Gastrocnemius medialis (tissue), 4 donors: Measurements from ENCODE around the gene POLN. TPM values are rescaled to one million over a fixed set of nuclear protein-coding genes. Genes with fewer than 3 reads are reported as not detected.
A peak's percentile ranks its signal among the peaks of the same experiment; 100 is the strongest.

ENCODE experiments used
- ATAC-seq, 2 donors: fragments of 150-250 bp; one replicate each; pipeline ENCODE4 v1.9.1; 2016
- DNase-seq, 2 donors: peaks; one replicate each; pipeline ENCODE4 v3.0.0-alpha.2; 2019
- H3K27ac ChIP-seq, 4 donors: fragments of 200-600 bp; sonication (generic); 1 replicate in 1 of 4; 2 replicates in 3 of 4; pipeline ENCODE4 v1.5.1; 2016 to 2018; ENCODE audit warnings: mild to moderate bottlenecking in 2 of 4, moderate library complexity in 1 of 4
- H3K27me3 ChIP-seq, 3 donors: fragments of 200-600 bp; sonication (generic) in 2 of 3; 1 replicate in 1 of 3; 2 replicates in 2 of 3; pipeline versions ENCODE4 v1.5.1 to v1.6.0; 2016 to 2019; ENCODE audit warnings: mild to moderate bottlenecking in 1 of 3, moderate library complexity in 1 of 3
- H3K36me3 ChIP-seq, 2 donors: fragments of 200-600 bp; sonication (generic) in 1 of 2; one replicate each; pipeline ENCODE4 v1.5.1; 2017 to 2018
- H3K4me1 ChIP-seq, 2 donors: fragments of 200-600 bp; sonication (generic) in 1 of 2; one replicate each; pipeline ENCODE4 v1.5.1; 2016 to 2017; ENCODE audit warnings: mild to moderate bottlenecking in 2 of 2
- H3K4me3 ChIP-seq, 4 donors: fragments of 200-600 bp; sonication (generic) in 3 of 4; 1 replicate in 1 of 4; 2 replicates in 3 of 4; pipeline ENCODE4 v1.5.1; 2016 to 2019; ENCODE audit warnings: mild to moderate bottlenecking in 2 of 4
- H3K9me3 ChIP-seq, 3 donors: fragments of 200-600 bp; sonication (generic) in 2 of 3; 1 replicate in 1 of 3; 2 replicates in 2 of 3; pipeline ENCODE4 v1.5.1; 2016 to 2019
- POLR2A ChIP-seq, 2 donors: fragments of 450-650 bp; IDR thresholded peaks; one replicate each; pipeline ENCODE4 v1.6.1; 2017; ENCODE audit warnings: antibody characterized with exemption in 2 of 2, mild to moderate bottlenecking in 2 of 2, moderate library complexity in 2 of 2
- in situ Hi-C, 4 donors: fragments of 200-750 bp; cut with MboI; loops; one replicate each; pipeline versions ENCODE4 v1.15.0 to v1.8.0; 2017; ENCODE audit warnings: low sequenced_read_pairs in 4 of 4
- intact Hi-C: fragments of 100-400 bp; cut with DNase I; formaldehyde crosslinking; loops from one replicate; pipeline ENCODE4 v1.15.1; 2023; ENCODE audit warnings: low total_unique reads
- total RNA-seq, 4 donors: library from RNA; depleted of rRNA; stranded (reverse); fragments of >200 nt; gene quantifications; one replicate each; pipeline versions ENCODE4 v1.1.0 to v1.2.3, GENCODE V29; 2016
- TF ChIP-seq, protein P1 (sequence below), 5 experiments: fragments of 450-650 bp in 3 of 5; fragments of 200-600 bp in 2 of 5; sonication (generic) in 2 of 5; IDR thresholded peaks in 4 of 5; conservative IDR thresholded peaks in 1 of 5; 1 replicate in 4 of 5; 2 replicates in 1 of 5; pipeline ENCODE4 v1.5.1; 2016 to 2019; ENCODE audit warnings: antibody characterized with exemption in 5 of 5, mild to moderate bottlenecking in 3 of 5, moderate library complexity in 3 of 5

POLN gene
- total RNA-seq, 4 donors from 2014 or later: 0.71 to 2.0 (median 0.86) TPM; not detected in 1

DNA sequence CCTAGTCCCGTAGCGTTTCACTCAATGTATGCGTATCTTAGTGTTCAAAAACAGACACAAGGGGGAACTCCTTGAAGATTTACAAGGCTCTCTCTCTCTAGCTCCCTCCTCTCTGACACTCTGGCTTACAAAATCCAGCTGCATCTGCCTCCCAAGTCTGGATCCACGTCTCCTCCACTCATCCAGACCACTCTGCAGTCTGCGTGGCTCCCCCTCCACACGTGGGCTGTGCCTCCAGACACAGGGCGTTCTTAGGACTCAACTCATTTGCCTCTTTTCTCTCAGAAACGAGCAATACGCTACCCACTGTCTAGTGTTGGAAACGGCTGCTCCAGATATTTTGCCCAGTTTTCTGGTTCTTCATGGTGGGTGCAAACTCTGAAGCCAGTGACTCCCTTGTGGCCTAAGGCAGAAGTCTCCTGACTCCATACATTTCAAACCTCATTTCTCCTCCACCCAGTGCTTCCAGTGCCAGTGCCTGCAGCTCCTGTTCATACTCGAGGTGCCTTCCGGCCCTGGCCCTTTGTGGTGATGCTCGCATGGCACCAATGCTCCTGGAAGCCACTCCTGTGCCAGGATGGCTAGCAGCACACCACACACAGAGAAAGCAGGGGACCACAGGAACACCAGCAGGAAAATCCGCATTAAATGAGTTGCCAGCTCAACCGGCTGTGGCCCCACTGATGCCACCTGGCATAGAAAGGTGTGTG is 158.7 kb downstream of the POLN start:
- intact Hi-C loops (no loop called here), in situ Hi-C loops (no loop called here)
- Histone ChIP-seq H3K4me1 (no peaks in the 10 kb centered on the region), H3K4me3 (no peak overlapping the region), H3K27me3 (no peaks in the 10 kb centered on the region), H3K27ac (no peak overlapping the region), H3K36me3 (no peaks in the 10 kb centered on the region), H3K9me3 (no peaks in the 10 kb centered on the region)
- ATAC-seq (no peak), DNase-seq (no peak)
- TF ChIP-seq, protein P1, sequence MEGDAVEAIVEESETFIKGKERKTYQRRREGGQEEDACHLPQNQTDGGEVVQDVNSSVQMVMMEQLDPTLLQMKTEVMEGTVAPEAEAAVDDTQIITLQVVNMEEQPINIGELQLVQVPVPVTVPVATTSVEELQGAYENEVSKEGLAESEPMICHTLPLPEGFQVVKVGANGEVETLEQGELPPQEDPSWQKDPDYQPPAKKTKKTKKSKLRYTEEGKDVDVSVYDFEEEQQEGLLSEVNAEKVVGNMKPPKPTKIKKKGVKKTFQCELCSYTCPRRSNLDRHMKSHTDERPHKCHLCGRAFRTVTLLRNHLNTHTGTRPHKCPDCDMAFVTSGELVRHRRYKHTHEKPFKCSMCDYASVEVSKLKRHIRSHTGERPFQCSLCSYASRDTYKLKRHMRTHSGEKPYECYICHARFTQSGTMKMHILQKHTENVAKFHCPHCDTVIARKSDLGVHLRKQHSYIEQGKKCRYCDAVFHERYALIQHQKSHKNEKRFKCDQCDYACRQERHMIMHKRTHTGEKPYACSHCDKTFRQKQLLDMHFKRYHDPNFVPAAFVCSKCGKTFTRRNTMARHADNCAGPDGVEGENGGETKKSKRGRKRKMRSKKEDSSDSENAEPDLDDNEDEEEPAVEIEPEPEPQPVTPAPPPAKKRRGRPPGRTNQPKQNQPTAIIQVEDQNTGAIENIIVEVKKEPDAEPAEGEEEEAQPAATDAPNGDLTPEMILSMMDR (IDR thresholded peaks at IDR 0.05 in 4 of 5, conservative IDR thresholded peaks at IDR 0.05 in 1 of 5): no peak
- no peak for TF ChIP-seq POLR2A (IDR thresholded peaks at IDR 0.05)

DNA sequence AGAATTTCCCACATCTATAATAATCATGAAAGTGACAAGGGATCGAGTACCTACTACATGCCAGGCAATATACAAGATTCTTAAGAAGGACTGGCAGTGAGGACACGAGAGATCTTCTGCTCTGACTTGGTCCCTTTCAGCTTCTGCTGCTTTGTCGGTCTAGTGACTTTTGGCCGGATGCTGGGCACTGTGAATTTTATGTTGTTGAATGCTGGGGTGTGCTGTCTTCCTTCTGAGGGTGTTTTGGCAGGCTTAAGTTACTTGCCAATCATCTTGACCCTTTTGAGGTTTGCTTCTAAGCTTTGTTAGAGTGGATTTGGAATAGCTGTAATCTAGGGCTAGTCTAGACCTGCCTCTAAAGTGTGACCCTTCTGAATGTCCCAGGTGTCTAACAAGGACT is 159.3 kb downstream of the POLN start:
- in situ Hi-C loops: no loop called here
- ATAC-seq (no peak), DNase-seq (no peak)
- intact Hi-C loops: no loop called here
- H3K4me1 ChIP-seq: no peaks in the 10 kb centered on the region
- H3K27ac ChIP-seq: no peak overlapping the region
- no peaks in the 10 kb centered on the region for H3K27me3 ChIP-seq
- TF ChIP-seq, protein P1 (IDR thresholded peaks at IDR 0.05 in 4 of 5, conservative IDR thresholded peaks at IDR 0.05 in 1 of 5): no peak
- no peak for TF ChIP-seq POLR2A (IDR thresholded peaks at IDR 0.05)
- H3K4me3 ChIP-seq: no peak overlapping the region
- H3K9me3 ChIP-seq: no peaks in the 10 kb centered on the region
- no peaks in the 10 kb centered on the region for H3K36me3 ChIP-seq

DNA sequence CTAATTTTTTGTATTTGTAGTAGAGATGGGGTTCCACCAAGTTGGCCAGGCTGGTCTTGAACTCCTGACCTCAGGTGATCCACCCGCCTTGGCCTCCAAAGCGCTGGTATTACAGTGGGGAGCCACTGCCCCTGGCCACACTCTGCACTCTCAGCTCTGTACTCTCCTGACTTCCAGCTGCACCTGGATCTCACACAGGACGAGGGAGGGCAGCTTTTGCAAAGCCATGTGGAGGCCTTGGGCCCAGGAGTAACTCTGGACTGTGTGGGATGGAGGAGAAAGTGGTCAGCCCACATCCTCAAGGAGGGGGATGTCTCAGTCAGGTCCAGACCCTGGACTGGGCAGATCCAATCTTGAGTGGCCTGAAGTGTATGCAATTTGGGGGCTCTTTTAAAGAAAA is 159.8 kb downstream of the POLN start:
- DNase-seq (no peak), ATAC-seq (no peak)
- in situ Hi-C loops (no loop called here), intact Hi-C loops (no loop called here)
- H3K9me3 ChIP-seq: no peaks in the 10 kb centered on the region
- no peaks in the 10 kb centered on the region for H3K27me3 ChIP-seq
- TF ChIP-seq, protein P1 (IDR thresholded peaks at IDR 0.05 in 4 of 5, conservative IDR thresholded peaks at IDR 0.05 in 1 of 5): no peak
- no peak for TF ChIP-seq POLR2A (IDR thresholded peaks at IDR 0.05)
- H3K4me1 ChIP-seq: no peaks in the 10 kb centered on the region
- no peak overlapping the region for H3K27ac ChIP-seq
- no peak overlapping the region for H3K4me3 ChIP-seq
- no peaks in the 10 kb centered on the region for H3K36me3 ChIP-seq

DNA sequence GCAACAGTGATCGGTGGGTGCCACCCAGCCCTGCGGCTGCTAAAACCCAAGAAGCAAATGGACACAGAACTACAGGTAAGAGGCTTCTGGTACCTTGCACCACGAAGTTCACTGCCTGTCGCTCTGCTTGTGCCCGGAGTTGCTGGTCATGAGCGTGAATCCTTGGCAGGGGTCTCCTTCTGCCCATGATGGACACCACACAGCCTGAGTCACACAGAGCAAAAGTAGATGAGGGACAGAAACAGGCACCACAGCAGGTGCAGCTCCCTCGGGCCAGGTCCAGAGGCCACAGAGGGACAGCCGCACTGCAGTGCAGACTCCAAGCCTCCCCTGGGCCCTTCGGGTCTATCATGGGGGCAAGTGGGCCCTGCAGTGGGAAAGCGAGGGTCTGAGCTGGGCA is 160.4 kb downstream of the POLN start:
- TF ChIP-seq POLR2A (IDR thresholded peaks at IDR 0.05): no peak
- TF ChIP-seq, protein P1 (IDR thresholded peaks at IDR 0.05 in 4 of 5, conservative IDR thresholded peaks at IDR 0.05 in 1 of 5): no peak
- in situ Hi-C loops (no loop called here), intact Hi-C loops (no loop called here)
- no peaks in the 10 kb centered on the region for H3K4me1 ChIP-seq
- H3K27ac ChIP-seq: no peak overlapping the region
- ATAC-seq (peak; percentile 36 to 78), DNase-seq (peak; percentile 3 to 52)
- no peaks in the 10 kb centered on the region for H3K36me3 ChIP-seq
- no peaks in the 10 kb centered on the region for H3K9me3 ChIP-seq
- H3K4me3 ChIP-seq: no peak overlapping the region
- H3K27me3 ChIP-seq: no peaks in the 10 kb centered on the region
